GM18873 (cell line): ENCODE data around the gene SLC24A3.
"Not testable (repeated sequence)": the region's sequence is repeated elsewhere in the genome, so short reads cannot be mapped to it uniquely, and the experiment has no call there.

Experiments used
- ATAC-seq: cut with Tn5 transposase; IDR thresholded peaks from one replicate; pipeline ENCODE4 v1.9.1; 2021; ENCODE audit warnings: mild to moderate bottlenecking, moderate library complexity, moderate number of reproducible peaks; ENCODE audit not compliant: unreplicated experiment, low FRiP score

SLC24A3 gene

DNA sequence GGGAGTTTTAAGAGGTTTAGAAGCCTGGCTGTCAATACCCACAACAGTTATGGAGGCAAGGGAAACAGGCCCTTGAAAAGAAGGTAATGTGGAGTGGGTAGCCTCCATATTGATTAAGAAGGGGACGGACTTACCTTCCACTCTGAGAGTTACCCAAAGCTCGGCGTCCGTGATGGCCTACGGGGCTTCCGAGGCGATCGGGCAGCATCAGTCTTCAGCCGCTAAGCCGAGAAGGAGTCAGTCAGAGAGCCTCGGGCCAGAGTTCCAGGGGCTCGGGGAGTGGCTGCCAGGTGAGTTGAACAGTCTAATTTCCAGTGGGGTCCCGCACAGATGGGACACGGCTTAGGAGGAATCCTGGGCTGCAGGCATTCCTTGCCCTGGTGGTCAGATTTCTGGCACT lies 541.8 kb downstream of the SLC24A3 start:
- not testable (repeated sequence) for ATAC-seq

DNA sequence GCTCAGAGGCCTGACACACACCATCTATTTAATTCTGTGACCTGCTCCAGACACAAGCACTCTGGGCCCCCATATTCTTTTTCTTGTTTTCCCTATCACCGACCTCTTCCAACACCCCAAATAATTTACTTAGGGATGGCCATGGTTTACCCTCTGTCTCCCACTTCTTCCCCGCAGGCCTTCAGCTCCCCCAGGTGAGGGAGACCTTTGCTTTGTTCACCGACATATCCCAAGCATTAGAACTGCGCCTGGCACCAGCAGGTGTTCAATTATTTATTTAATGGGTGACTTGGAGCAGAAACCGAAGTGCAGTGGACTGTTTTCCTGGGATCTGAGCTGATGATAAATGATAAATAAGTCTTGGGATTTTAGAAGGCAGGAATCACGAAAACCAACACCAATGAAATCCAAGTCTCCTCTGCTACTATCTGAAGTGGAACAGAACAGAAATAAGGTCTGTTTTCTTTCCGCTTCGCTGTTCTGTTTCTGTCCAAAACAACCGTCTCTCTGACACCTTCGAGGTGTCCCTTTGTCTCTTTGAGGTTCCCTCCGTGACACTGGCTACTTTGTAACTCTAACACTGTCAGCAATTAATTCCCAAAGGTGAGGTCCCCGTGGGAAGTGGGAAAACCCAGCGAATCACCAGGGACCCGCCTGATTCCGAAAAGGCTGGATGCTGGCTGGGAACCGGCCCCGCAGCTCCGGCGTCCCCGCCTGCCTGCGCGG lies 544.5 kb downstream of the SLC24A3 start:
- ATAC-seq: no peak

DNA sequence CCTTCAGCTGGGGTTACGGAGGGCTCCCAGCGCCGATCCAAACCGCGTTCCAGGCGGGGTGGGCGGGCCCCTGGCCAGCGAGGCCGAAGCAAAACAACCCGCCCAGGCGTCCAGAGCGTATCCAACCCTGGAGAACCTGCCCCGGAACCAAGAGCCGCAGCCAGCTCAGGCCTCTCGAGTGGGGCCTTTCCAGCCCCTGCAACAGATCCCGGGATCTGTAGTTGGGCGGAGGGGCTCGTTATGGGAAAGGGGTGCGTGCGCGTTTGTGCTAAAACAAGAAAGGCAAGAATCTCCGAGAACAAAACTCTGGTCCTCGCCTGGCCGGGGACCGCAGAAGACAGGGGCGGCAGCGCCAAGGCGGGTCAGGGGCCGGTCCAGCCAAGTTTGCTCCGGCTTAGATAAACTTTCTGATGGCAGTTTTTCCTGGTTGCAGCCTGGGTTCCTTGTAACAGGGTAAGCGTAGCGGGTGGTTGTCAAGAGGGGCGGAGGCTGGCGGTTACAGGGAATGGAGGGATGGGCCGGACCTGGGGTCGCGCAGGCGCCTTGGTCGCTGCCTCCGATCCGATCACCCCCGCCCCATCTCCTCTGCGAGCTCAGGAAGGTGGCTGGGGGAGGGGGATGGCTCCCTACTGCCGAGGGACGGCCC lies 545.2 kb downstream of the SLC24A3 start:
- ATAC-seq: no peak

DNA sequence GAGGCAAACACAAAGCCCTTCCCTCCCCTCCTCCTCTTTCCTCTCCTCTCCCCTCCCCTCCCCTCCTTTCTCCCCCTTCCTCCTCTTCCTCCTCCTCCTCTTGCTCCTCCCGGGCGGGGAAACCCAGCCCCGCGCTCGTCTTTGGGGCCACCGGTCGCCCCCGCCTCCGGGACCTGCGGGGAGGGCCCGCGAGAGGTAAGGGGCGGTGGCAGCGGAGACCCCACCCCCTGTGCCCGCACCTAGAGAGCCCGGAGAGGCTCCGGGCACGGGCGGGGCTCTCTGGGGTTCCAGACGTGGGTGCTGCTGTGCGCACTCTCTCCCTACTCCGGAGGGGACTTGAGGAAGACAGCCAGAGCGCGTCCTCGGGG lies 545.7 kb downstream of the SLC24A3 start, which contains the start of gene RIN2:
Gene RIN2, plus strand, starts transcription at position 126 of the 368 bp plus-strand sequence. CDS start 131,344 bp downstream, outside the sequence.
- no peak for ATAC-seq

DNA sequence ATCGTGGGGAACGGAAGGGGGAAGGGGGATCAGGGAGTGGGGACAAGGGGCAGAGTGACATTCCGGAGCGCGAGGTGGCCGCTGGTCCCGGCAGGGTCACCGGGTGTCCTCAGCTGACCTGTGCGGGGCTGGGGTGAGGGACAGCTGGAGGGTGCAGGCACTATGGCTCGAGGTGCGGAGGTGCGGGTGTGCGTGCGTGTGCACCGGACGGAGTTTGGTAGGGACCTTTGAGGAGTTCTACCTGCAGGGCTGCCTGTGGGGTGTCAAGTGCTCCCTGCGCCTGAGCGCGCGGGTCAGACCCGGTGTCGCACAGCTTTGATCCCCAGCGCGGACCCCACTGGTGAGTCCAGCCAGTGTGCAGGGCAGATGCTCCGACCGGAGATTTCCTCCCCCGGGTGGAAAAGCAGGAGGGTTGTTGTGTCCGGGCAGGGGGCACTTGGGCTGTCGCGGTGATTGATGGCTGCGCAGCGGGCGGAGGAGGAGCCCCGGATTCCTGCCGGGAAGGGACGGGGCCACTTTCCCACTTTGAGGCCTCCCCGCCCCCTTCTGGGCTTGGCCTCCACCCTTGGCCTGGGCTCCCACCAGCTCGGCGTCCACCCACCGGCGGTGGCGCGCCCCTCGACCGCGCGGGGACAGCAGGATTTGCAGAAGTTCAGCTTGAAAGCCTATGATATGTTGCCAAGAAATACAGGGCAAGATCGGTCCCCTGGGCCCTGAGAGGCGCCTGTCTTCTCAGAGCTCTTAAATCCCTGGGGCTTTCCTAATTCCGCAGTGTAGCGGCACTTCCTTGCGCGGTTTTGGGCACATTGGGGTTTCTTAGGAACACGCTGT lies 546.3 kb downstream of the SLC24A3 start:
- no peak for ATAC-seq

DNA sequence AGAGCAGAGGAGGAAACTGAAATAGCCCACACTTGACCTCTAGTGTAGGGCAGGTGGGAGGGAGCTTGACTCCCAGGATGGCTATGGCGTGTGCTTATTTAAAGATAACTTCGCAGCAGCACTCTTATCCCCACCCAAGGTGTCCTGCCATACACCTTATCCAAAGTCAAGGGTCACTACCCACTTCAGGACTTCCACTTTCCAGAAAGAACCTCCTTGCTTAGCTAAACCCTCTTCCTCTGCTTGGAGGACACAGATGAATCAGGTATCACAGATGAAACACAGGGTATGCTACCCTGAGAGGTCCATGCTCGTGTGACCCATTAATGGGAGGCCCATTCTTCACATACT lies 547.9 kb downstream of the SLC24A3 start:
- no peak for ATAC-seq

DNA sequence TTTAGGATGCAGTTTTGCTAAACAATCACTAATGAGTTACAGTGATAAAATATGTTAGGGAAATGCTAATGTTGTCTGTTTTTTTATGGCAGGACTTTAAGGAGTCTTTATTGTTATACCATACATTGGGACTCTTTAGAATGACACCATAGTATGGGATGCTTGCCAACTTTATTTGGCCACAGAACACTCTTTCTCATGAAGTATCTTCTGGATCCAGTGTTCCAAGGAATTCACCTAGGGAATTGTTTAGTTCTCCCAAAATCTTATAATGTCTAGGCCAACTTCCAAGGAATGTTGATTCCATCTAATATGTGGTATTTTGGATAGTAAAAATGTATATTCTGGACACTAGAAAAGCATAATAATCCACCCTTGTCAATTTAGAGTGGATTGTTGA lies 548.9 kb downstream of the SLC24A3 start:
- no peak for ATAC-seq

DNA sequence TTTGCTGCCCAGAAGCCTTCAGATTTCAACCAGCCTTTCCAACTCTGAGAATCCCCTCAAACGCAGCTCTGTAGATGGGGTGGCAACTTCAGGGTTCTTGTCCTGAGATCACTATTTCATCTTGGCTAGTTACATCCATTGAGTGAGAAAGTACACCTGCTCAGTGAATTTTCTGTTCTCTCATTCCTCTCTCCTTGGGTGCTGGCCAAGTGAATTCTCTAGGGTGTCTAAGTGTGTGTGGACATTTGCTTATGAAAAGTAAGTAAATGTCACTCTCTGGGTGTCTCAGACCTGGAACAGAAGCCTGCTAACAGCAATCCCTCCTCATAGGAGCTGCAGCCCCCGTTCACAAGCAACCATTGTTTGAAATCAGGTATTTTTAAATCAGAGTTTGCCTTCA lies 549.4 kb downstream of the SLC24A3 start:
- ATAC-seq: no peak

DNA sequence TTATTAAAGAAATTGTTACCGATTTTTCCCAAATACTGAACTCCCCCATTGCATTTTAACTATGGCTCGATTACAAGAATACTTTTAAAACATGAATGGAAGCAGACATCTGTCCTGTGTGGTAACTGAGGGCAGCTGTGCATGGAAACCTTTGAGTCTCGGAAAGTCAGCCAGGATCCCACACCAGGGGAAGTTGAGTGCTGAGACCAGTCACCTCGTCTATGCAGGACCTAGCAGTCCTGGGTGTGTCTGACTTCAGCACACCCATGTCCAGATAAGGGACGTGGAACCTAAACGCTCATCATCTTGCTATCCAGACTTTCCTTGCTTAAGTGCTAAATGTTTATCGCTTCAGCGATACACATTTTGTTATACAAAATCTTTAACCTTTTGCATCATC lies 551.8 kb downstream of the SLC24A3 start:
- ATAC-seq: no peak

DNA sequence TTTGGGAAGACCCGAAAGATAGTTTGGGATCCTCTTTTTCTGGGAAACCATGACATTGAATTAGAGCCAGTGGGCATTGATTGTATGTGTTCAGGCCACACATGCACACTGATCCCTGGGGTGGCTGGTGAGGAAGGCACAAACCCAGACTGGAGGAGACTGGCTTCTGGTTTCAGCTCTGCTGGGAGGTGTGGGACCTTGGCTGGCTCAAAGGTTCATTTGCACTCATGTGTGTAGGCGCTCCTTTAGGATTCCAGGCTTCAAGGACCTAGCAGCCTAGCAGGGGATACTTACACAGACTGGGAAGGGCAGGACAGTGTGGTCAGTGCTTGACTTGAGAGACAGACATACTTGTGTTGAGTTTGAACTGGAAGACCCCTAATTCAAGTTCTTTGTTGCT lies 552.8 kb downstream of the SLC24A3 start:
- ATAC-seq: no peak

DNA sequence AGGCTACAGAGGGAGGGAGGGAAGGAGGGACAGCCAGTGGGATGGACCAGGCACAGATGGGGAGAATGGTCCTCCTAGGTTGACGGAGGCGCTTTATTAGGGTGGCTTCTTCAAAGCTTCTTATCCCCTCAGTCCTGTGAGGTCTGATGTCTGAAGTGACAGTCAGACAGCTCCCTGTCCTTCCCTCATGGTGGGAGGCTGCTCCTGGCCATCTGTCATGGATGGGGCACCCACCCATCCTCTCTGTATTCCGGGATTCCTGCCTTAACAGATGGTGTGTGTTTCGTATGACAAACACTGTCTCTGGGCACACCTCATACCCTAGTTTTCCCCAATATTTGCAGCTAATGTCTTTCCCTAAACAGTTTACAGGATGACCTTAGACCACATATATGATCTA lies 553.5 kb downstream of the SLC24A3 start:
- no peak for ATAC-seq

DNA sequence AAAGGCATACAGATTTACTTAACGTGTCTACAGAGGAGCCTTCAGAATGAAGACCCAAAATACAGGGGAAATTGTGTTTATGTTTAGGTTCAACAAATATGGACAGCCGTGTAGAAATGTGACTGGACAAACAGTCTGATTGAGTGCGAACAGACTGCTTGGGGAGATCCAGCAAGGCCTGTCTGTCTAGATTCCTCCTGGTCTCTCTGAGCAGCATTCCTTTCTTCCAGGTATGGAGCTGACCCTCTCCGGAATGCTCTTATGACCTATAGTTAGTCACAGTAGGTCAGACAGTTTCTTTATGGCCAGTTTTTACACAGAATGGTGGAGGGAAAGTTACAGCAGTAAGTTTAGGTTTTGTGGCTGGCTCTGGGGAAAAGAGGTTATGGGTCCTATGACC lies 554.6 kb downstream of the SLC24A3 start:
- no peak for ATAC-seq

DNA sequence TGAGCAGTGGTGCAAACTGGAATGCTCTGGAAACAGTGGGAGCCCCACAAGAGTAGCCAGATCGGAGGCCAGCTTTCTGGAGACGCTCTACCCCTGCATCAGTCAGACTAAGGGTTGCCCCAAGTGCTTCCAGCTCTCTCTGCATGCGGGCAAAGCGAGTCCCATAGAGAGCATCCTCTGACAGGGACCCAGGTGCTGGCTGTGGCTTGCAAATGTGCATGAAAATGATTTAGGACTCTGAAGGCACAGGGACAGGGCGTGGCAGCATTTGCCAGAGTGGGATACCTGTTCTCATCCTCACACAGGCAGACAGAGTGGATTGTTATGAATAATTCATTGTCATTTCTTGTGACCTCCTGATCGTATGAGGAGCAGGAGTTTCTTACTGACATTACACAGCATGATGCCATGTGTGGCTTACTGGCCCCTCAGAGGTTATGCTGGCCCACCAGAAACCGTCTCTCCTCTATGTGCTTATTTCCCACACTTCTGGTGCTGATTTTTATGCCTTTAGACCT lies 555.9 kb downstream of the SLC24A3 start:
- no peak for ATAC-seq

DNA sequence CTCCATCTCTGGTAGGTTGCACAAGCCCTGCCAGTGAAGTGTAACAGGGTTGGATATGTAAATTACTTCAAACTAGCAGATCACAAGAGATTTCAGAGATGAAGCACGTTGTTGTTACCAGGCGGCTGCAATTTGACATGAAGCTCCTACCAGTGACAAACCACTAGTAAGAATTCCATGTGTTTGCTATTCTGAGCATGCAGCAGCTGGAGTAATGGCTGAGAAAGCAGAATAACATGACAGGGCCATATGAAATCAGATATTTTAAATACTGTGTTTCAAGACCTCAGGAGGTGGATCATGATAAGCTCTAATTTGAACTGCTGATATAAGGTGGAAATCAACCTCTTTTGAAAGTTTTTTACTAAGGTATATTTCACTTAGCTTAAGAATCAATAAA lies 557.1 kb downstream of the SLC24A3 start:
- ATAC-seq: no peak

DNA sequence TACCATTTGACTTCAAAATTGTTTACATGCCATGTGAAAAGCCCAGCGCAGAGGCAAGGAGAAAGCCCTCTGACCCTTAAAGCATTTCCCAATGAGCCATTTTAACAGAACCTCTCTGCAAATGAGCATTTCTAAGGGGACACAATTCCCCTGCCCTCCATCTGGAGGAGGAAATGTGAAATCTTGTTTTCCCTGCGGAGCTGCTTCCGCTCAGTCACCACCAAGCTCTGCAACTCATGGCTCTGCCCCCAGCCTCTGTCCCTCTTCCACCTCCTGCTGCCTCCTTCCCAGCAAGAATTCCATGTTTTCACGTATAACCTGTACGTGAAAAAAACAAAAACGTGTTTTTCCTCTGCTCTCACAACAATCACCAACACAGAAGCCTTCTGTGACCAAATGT lies 557.9 kb downstream of the SLC24A3 start:
- no peak for ATAC-seq

DNA sequence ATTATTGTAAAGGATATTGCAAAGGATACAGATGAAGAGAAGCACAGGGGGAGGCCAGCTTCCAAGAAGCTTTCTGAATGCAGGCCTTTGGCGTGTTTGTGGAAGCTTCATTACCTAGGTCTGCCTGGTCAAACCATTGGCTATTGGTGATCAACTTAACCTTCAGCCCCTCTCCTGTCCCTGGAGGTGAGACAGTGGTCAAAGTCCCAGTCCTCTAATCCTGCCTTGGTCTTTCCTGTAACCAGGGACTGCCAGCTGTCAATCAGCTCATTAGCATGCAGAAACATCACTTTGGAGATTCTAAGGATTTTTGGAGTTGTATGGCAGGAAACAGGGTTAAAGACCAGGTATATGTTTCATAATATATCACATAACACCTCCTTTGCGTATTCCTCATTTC lies 558.6 kb downstream of the SLC24A3 start:
- no peak for ATAC-seq
